Measurements from ENCODE around the gene RALGAPA2.

DNA sequence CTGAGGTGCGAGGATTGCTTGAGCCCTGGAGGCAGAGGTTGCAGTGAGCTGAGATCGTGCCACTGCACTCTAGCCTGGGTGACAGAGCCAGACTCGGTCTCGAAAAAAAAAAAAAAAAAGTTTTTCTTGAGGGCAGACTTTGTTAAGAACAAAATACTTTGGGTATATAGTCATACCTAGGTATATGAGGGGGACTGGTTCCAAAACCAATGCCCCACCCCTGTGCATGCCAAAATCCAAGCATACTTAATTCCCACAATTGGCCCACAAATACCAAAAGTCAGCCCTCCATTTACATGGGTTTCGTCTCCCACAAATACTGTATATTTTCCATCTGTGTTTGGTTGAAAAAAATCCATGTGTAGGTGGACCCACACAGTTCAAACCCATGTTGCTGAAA is 224.6 kb downstream of the RALGAPA2 start:
- TF ChIP-seq, protein P1, sequence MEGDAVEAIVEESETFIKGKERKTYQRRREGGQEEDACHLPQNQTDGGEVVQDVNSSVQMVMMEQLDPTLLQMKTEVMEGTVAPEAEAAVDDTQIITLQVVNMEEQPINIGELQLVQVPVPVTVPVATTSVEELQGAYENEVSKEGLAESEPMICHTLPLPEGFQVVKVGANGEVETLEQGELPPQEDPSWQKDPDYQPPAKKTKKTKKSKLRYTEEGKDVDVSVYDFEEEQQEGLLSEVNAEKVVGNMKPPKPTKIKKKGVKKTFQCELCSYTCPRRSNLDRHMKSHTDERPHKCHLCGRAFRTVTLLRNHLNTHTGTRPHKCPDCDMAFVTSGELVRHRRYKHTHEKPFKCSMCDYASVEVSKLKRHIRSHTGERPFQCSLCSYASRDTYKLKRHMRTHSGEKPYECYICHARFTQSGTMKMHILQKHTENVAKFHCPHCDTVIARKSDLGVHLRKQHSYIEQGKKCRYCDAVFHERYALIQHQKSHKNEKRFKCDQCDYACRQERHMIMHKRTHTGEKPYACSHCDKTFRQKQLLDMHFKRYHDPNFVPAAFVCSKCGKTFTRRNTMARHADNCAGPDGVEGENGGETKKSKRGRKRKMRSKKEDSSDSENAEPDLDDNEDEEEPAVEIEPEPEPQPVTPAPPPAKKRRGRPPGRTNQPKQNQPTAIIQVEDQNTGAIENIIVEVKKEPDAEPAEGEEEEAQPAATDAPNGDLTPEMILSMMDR (IDR thresholded peaks at IDR 0.05; ENCODE audit: insufficient read depth, low read length, poor library complexity, severe bottlenecking), result no peak
- TF ChIP-seq EZH2phosphoT487 (conservative IDR thresholded peaks at IDR 0.05; ENCODE audit: low read length), result no peak
